Calu3 (cell line): ENCODE data around the gene TFRC. TPM values are rescaled to one million over a fixed set of nuclear protein-coding genes. Genes with fewer than 3 reads are reported as not detected.

Experiments
- BruUV-seq: library from RNA; stranded (reverse); fragments of 400-500 nt; replicated peaks from 2 replicates; lab custom pipeline; 2021; lab: Mats Ljungman, UMichigan
- CTCF ChIA-PET: fragments of 300-600 bp; sonication (Branson Sonifier 250); formaldehyde crosslinking; loops from one replicate; lab custom pipeline; 2022; ENCODE audit warnings: antibody characterized with exemption; lab: Charles Lee
- DNase-seq: peaks from one replicate; pipeline ENCODE4 v3.0.0; 2022
- H3K27ac Mint-ChIP-seq: one replicate; pipeline ENCODE4 v1.8.0; 2022; ENCODE audit warnings: mixed read lengths; ENCODE audit not compliant: unreplicated experiment
- H3K27me3 Mint-ChIP-seq: one replicate; pipeline ENCODE4 v1.8.0; 2022; ENCODE audit warnings: mixed read lengths; ENCODE audit not compliant: unreplicated experiment
- H3K36me3 Mint-ChIP-seq: one replicate; pipeline ENCODE4 v1.8.0; 2022; ENCODE audit warnings: mild to moderate bottlenecking, moderate library complexity, mixed read lengths; ENCODE audit not compliant: insufficient read depth, unreplicated experiment
- H3K4me1 Mint-ChIP-seq: one replicate; pipeline ENCODE4 v1.8.0; 2022; ENCODE audit warnings: mild to moderate bottlenecking, low read depth, mixed read lengths; ENCODE audit not compliant: unreplicated experiment
- H3K4me3 Mint-ChIP-seq: one replicate; pipeline ENCODE4 v1.8.0; 2022; ENCODE audit warnings: mild to moderate bottlenecking, low read depth, moderate library complexity, mixed read lengths; ENCODE audit not compliant: unreplicated experiment
- H3K9me3 Mint-ChIP-seq: one replicate; pipeline ENCODE4 v1.8.0; 2022; ENCODE audit warnings: low read depth, mixed read lengths; ENCODE audit not compliant: unreplicated experiment
- intact Hi-C: fragments of 100-400 bp; cut with micrococcal nuclease; formaldehyde crosslinking; loops from one replicate; pipeline ENCODE4 v1.10.0; 2022; ENCODE audit not compliant: unreplicated experiment
- total RNA-seq: library from RNA; stranded (reverse); gene quantifications from 2 replicates; pipeline ENCODE4 v1.2.3, GENCODE V29; 2022
- TF ChIP-seq, protein P1 (sequence below): fragments of 200-600 bp; IDR thresholded peaks from one replicate; pipeline ENCODE4 v1.8.0; 2022; ENCODE audit warnings: antibody characterized with exemption; ENCODE audit not compliant: unreplicated experiment

The TFRC gene
- total RNA-seq, 1 experiment from 2014 or later: 457 TPM

GRCh38 chr3:196048922-196049598 is 32.8 kb downstream of the TFRC start:
- Mint-ChIP-seq H3K4me1 (no peaks in the 10 kb centered on the region), H3K9me3 (no peaks in the 10 kb centered on the region), H3K36me3 (peaks cover 62% of the 10 kb centered on the region), H3K27ac (no peak overlapping the region), H3K27me3 (no peaks in the 10 kb centered on the region), H3K4me3 (no peak overlapping the region)
- TF ChIP-seq, protein P1, sequence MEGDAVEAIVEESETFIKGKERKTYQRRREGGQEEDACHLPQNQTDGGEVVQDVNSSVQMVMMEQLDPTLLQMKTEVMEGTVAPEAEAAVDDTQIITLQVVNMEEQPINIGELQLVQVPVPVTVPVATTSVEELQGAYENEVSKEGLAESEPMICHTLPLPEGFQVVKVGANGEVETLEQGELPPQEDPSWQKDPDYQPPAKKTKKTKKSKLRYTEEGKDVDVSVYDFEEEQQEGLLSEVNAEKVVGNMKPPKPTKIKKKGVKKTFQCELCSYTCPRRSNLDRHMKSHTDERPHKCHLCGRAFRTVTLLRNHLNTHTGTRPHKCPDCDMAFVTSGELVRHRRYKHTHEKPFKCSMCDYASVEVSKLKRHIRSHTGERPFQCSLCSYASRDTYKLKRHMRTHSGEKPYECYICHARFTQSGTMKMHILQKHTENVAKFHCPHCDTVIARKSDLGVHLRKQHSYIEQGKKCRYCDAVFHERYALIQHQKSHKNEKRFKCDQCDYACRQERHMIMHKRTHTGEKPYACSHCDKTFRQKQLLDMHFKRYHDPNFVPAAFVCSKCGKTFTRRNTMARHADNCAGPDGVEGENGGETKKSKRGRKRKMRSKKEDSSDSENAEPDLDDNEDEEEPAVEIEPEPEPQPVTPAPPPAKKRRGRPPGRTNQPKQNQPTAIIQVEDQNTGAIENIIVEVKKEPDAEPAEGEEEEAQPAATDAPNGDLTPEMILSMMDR: no peak
- intact Hi-C loops: no loop called here
- CTCF ChIA-PET: interaction anchor here (0.6 kb wide), 1 partner anchor 11 kb away, joined by 3 read pairs; no protein-coding TSS in a partner anchor
- no TSS peak for BruUV-seq
- DNase-seq: no peak

GRCh38 chr3:196047391-196048030 is 34.4 kb downstream of the TFRC start:
- H3K27ac Mint-ChIP-seq: no peak overlapping the region
- CTCF ChIA-PET: interaction anchor here (1.2 kb wide), 1 partner anchor 26 kb away, joined by 3 read pairs; no protein-coding TSS in a partner anchor
- peaks cover 47% of the 10 kb centered on the region for H3K36me3 Mint-ChIP-seq
- DNase-seq: no peak
- intact Hi-C loops: no loop called here
- no peaks in the 10 kb centered on the region for H3K4me1 Mint-ChIP-seq
- no peaks in the 10 kb centered on the region for H3K9me3 Mint-ChIP-seq
- TF ChIP-seq, protein P1: no peak
- no TSS peak for BruUV-seq
- no peaks in the 10 kb centered on the region for H3K27me3 Mint-ChIP-seq
- H3K4me3 Mint-ChIP-seq: no peak overlapping the region

GRCh38 chr3:196044513-196044912 is 37.4 kb downstream of the TFRC start:
- peaks cover 28% of the 10 kb centered on the region for H3K36me3 Mint-ChIP-seq
- TF ChIP-seq, protein P1: no peak
- no peak for DNase-seq
- H3K27me3 Mint-ChIP-seq: no peaks in the 10 kb centered on the region
- no peak overlapping the region for H3K27ac Mint-ChIP-seq
- no peaks in the 10 kb centered on the region for H3K4me1 Mint-ChIP-seq
- BruUV-seq: no TSS peak
- CTCF ChIA-PET: interaction anchor here (0.6 kb wide), 1 partner anchor 565 kb away, joined by 3 read pairs; no protein-coding TSS in a partner anchor
- intact Hi-C loops: no loop called here
- H3K9me3 Mint-ChIP-seq: no peaks in the 10 kb centered on the region
- no peak overlapping the region for H3K4me3 Mint-ChIP-seq

DNA sequence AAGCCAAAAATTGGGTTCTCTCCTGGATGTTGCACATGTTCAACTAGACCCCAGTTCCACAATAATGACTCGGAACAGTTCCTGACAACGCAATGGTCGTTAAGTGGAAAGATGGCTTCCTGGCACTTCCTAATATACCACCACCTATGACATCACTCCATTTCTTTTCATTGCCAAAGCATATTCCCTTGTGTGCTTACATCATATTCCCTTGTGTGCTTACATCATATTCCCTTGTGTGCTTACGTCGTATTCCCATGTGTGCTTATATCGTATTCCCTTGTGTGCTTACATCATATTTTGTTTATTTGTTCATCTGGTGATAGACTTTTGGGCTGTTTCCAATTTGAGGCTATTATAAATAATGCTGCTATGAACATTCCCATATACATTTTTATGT is 39.2 kb downstream of the TFRC start:
- CTCF ChIA-PET: no interaction called here
- TF ChIP-seq, protein P1: no peak
- H3K27me3 Mint-ChIP-seq: no peaks in the 10 kb centered on the region
- no peak overlapping the region for H3K4me3 Mint-ChIP-seq
- H3K36me3 Mint-ChIP-seq: peaks cover 17% of the 10 kb centered on the region
- intact Hi-C loops: no loop called here
- BruUV-seq: no TSS peak
- H3K9me3 Mint-ChIP-seq: no peaks in the 10 kb centered on the region
- no peak overlapping the region for H3K27ac Mint-ChIP-seq
- no peaks in the 10 kb centered on the region for H3K4me1 Mint-ChIP-seq
- no peak for DNase-seq
